ENCODE data around the gene TM4SF5.

Gene TM4SF5

GRCh38 chr17:4725646-4726310, 45.9 kb upstream of the TM4SF5 start:
- Histone ChIP-seq H4K20me1 (ENCODE audit: insufficient read depth, low read length, poor library complexity, severe bottlenecking) (no peaks in the 10 kb centered on the region), H3K36me3 (ENCODE audit: insufficient read depth, low read length) (no peaks in the 10 kb centered on the region), H3K4me1 (ENCODE audit: insufficient read depth, low read length, poor library complexity, severe bottlenecking) (peaks cover 5% of the 10 kb centered on the region), H2AFZ (ENCODE audit: low read length) (no peak overlapping the region), H3K27me3 (ENCODE audit: insufficient read depth, low read length, poor library complexity, severe bottlenecking) (no peaks in the 10 kb centered on the region), H3K4me3 (ENCODE audit: low read length, poor library complexity, severe bottlenecking) (no peak overlapping the region), H3K9ac (ENCODE audit: low read depth, low read length, poor library complexity, severe bottlenecking) (no peak overlapping the region), H3F3A (ENCODE audit: low read depth) (no peaks in the 10 kb centered on the region), H3K9me2 (replicated peaks; ENCODE audit: low read depth, low read length) (no peaks in the 10 kb centered on the region), H3K4me2 (ENCODE audit: low read depth, low read length, poor library complexity, severe bottlenecking) (no peak overlapping the region), H3K79me2 (ENCODE audit: insufficient read depth, low read length) (no peaks in the 10 kb centered on the region), H3K9me3 (ENCODE audit: insufficient read depth, low read depth, low read length) (no peaks in the 10 kb centered on the region)
- TF ChIP-seq EZH2phosphoT487 (IDR thresholded peaks at IDR 0.05; ENCODE audit: borderline replicate concordance), result no peak
- no peak for TF ChIP-seq CTCF (conservative IDR thresholded peaks at IDR 0.05; ENCODE audit: low read length)

DNA sequence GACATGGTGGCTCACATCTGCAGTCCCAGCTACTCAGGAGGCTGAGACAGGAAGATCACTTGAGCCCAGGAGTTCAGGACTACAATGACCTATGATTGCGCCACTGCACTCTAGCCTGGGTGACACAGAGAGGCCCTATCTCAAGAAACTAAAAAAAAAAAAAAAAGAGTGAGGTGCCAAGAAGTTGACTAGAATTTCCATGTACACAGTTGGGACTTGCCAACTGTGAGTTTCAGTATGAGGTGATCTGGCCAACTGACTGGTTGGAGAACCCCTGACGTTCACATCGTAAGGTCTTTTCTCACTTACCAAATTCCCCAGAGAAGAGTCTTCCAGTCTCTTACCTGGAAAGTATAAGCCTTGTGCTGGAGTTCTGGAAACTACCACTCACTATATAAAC, 43.6 kb upstream of the TM4SF5 start:
- Histone ChIP-seq H4K20me1 (ENCODE audit: insufficient read depth, low read length, poor library complexity, severe bottlenecking) (no peaks in the 10 kb centered on the region), H3K4me1 (ENCODE audit: insufficient read depth, low read length, poor library complexity, severe bottlenecking) (peaks cover 10% of the 10 kb centered on the region), H3K36me3 (ENCODE audit: insufficient read depth, low read length) (no peaks in the 10 kb centered on the region), H3K9ac (ENCODE audit: low read depth, low read length, poor library complexity, severe bottlenecking) (no peak overlapping the region), H3K79me2 (ENCODE audit: insufficient read depth, low read length) (no peaks in the 10 kb centered on the region), H3K27me3 (ENCODE audit: insufficient read depth, low read length, poor library complexity, severe bottlenecking) (no peaks in the 10 kb centered on the region), H2AFZ (ENCODE audit: low read length) (no peak overlapping the region), H3K9me2 (replicated peaks; ENCODE audit: low read depth, low read length) (no peaks in the 10 kb centered on the region), H3K9me3 (ENCODE audit: insufficient read depth, low read depth, low read length) (no peaks in the 10 kb centered on the region), H3K4me2 (ENCODE audit: low read depth, low read length, poor library complexity, severe bottlenecking) (no peak overlapping the region), H3F3A (ENCODE audit: low read depth) (no peaks in the 10 kb centered on the region), H3K4me3 (ENCODE audit: low read length, poor library complexity, severe bottlenecking) (no peak overlapping the region)
- TF ChIP-seq CTCF (conservative IDR thresholded peaks at IDR 0.05; ENCODE audit: low read length) (no peak), EZH2phosphoT487 (IDR thresholded peaks at IDR 0.05; ENCODE audit: borderline replicate concordance) (no peak)

DNA sequence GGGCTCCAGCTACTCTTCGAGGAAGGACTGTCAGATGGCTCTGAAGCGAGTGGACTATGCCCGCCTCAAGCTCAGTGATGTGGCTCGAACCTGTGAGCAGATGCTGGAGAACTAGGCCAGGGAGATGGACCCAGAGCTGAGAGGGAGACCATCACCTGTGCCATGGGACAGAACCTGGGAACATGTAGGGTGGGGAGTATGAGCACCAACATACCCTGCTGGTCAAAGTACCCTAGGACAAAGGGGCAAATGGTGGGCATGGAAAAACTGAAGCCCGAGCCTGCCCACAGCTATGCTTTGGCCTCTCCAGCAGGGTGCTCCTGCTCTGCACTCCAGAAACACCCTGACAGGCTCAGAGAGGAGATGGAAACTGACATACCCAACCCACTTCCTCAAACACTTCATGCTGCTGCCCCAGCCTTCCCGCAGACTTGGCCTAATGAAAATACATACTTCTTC, 38.6 kb upstream of the TM4SF5 start:
- Histone ChIP-seq H3K9me3 (ENCODE audit: insufficient read depth, low read depth, low read length) (no peaks in the 10 kb centered on the region), H3K27me3 (ENCODE audit: insufficient read depth, low read length, poor library complexity, severe bottlenecking) (no peaks in the 10 kb centered on the region), H2AFZ (ENCODE audit: low read length) (no peak overlapping the region), H3K9ac (ENCODE audit: low read depth, low read length, poor library complexity, severe bottlenecking) (no peak overlapping the region), H4K20me1 (ENCODE audit: insufficient read depth, low read length, poor library complexity, severe bottlenecking) (no peaks in the 10 kb centered on the region), H3K4me1 (ENCODE audit: insufficient read depth, low read length, poor library complexity, severe bottlenecking) (peaks cover 11% of the 10 kb centered on the region), H3K36me3 (ENCODE audit: insufficient read depth, low read length) (no peaks in the 10 kb centered on the region), H3K4me3 (ENCODE audit: low read length, poor library complexity, severe bottlenecking) (no peak overlapping the region), H3K9me2 (replicated peaks; ENCODE audit: low read depth, low read length) (no peaks in the 10 kb centered on the region), H3F3A (ENCODE audit: low read depth) (no peaks in the 10 kb centered on the region), H3K79me2 (ENCODE audit: insufficient read depth, low read length) (no peaks in the 10 kb centered on the region), H3K4me2 (ENCODE audit: low read depth, low read length, poor library complexity, severe bottlenecking) (peak overlapping the region; percentile 14)
- TF ChIP-seq EZH2phosphoT487 (IDR thresholded peaks at IDR 0.05; ENCODE audit: borderline replicate concordance), result no peak
- TF ChIP-seq CTCF (conservative IDR thresholded peaks at IDR 0.05; ENCODE audit: low read length), result peak; percentile 48
